Measurements from ENCODE around the gene NECAP2. TPM values are rescaled to one million over a fixed set of nuclear protein-coding genes. Genes with fewer than 3 reads are reported as not detected.

NECAP2 gene, protein sequence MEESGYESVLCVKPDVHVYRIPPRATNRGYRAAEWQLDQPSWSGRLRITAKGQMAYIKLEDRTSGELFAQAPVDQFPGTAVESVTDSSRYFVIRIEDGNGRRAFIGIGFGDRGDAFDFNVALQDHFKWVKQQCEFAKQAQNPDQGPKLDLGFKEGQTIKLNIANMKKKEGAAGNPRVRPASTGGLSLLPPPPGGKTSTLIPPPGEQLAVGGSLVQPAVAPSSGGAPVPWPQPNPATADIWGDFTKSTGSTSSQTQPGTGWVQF
- total RNA-seq = 119 and 120 TPM in 2 replicates

GRCh38 chr1:16440470-16441281, at the start of gene NECAP2:
Gene NECAP2 (plus strand): TSS chr1:16440724. CDS start chr1:16440762, 38 bp downstream.

GRCh38 chr1:16436946-16437474, 3.5 kb upstream of the NECAP2 start, which contains the start of gene SPATA21:
Gene SPATA21 (minus strand): TSS chr1:16437424. CDS start chr1:16431371, 6,053 bp downstream.

Other genes starting within 250 kb of the NECAP2 start
- 4.7 and 7.6 TPM in 2 replicates for gene ARHGEF19, start 228.1 kb upstream of the NECAP2 start, total RNA-seq
- gene CPLANE2, start 203.5 kb upstream of the NECAP2 start, total RNA-seq = 5.9 and 8.1 TPM in 2 replicates
- gene FBXO42, start 88.2 kb upstream of the NECAP2 start, total RNA-seq = 19.8 and 21.1 TPM in 2 replicates
- 86.7 and 98.1 TPM in 2 replicates for gene SZRD1, start 73.5 kb upstream of the NECAP2 start, total RNA-seq
- under 0.01 TPM in 1 of 2 replicates, not detected in the other for gene SPATA21, start 3.3 kb upstream of the NECAP2 start, total RNA-seq
- gene RNU1-1, start 73.6 kb downstream of the NECAP2 start, total RNA-seq = under 0.01 TPM in 2 replicates
- gene NBPF1, start 172.8 kb downstream of the NECAP2 start, total RNA-seq = 27.1 and 28.4 TPM in 2 replicates
- under 0.01 TPM in 2 replicates for gene RNU1-3, start 226.2 kb downstream of the NECAP2 start, total RNA-seq

Data from thoracic aorta endothelial cell (primary cell).